ENCODE measurements around the gene ZBTB26.
A peak's percentile ranks its signal among the peaks of the same experiment; 100 is the strongest.
"Not testable (repeated sequence)": the region's sequence is repeated elsewhere in the genome, so short reads cannot be mapped to it uniquely, and the experiment has no call there.

ZBTB26 gene

GRCh38 chr9:122912671-122912963 lies 18.7 kb downstream of the ZBTB26 start:
- no peak overlapping the region for H2BK5ac ChIP-seq (ENCODE audit: low read depth, low read length, poor library complexity, severe bottlenecking)
- H3K27me3 ChIP-seq (ENCODE audit: control insufficient read depth in 1 of 2, insufficient read depth in 1 of 2, low read length in 2 of 2) = no peaks in the 10 kb centered on the region
- no peaks in the 10 kb centered on the region for H3K9me3 ChIP-seq (ENCODE audit: control insufficient read depth, low read length)
- peak overlapping the region in 1 of 2 experiments; percentile 85 for H3K18ac ChIP-seq (ENCODE audit: low read depth in 1 of 2, low read length in 2 of 2)
- no peak overlapping the region for H3K23ac ChIP-seq (ENCODE audit: low read length in 2 of 2)
- no peak overlapping the region for H2AK5ac ChIP-seq (ENCODE audit: low read length, severe bottlenecking)
- no peak overlapping the region for H2BK15ac ChIP-seq (ENCODE audit: low read depth, poor library complexity, severe bottlenecking)
- peak overlapping the region; percentile 70 to 92 for H3K4me3 ChIP-seq (ENCODE audit: insufficient read depth in 1 of 2, low read depth in 1 of 2, low read length in 2 of 2)
- H2BK120ac ChIP-seq (ENCODE audit: low read depth, low read length) = no peak overlapping the region
- H3K4me1 ChIP-seq (ENCODE audit: control insufficient read depth, insufficient read depth, low read depth, low read length) = no peaks in the 10 kb centered on the region
- peak overlapping the region; percentile 86 for H3K27ac ChIP-seq (ENCODE audit: low read length, poor library complexity, severe bottlenecking)
- H4K91ac ChIP-seq (ENCODE audit: low read length) = peak overlapping the region; percentile 88
- H3K36me3 ChIP-seq (ENCODE audit: control insufficient read depth in 1 of 2, insufficient read depth in 2 of 2, low read depth in 1 of 2, low read length in 2 of 2) = peaks cover 4 to 32% of the 10 kb centered on the region in 2 experiments
- 13% methylated on average over 9 of the region's 9 CpGs for WGBS
- H3K4ac ChIP-seq (ENCODE audit: low read depth in 1 of 2, low read length in 2 of 2) = peak overlapping the region in 1 of 2 experiments; percentile 8
- H3K79me1 ChIP-seq (replicated peaks; ENCODE audit: low read length, poor library complexity, severe bottlenecking) = peaks cover 14% of the 10 kb centered on the region
- no peak overlapping the region for H2BK12ac ChIP-seq (ENCODE audit: low read length in 2 of 2)
- H3K9ac ChIP-seq (ENCODE audit: low read length) = peak overlapping the region; percentile 91
- DNase-seq = no peak
- H2AFZ ChIP-seq (ENCODE audit: low read depth, low read length) = no peak overlapping the region
- H3K4me2 ChIP-seq (ENCODE audit: low read length, poor library complexity, severe bottlenecking) = peak overlapping the region; percentile 73
- H4K8ac ChIP-seq (ENCODE audit: low read length) = peak overlapping the region; percentile 98
- no peak overlapping the region for H3K14ac ChIP-seq (ENCODE audit: low read length in 2 of 2)

GRCh38 chr9:122906122-122906521 lies 25.2 kb downstream of the ZBTB26 start:
- not testable (repeated sequence) for H3K27ac ChIP-seq (ENCODE audit: low read length, poor library complexity, severe bottlenecking); H4K91ac ChIP-seq (ENCODE audit: low read length); H3K4me2 ChIP-seq (ENCODE audit: low read length, poor library complexity, severe bottlenecking); H3K14ac ChIP-seq (ENCODE audit: low read length in 2 of 2); H2AFZ ChIP-seq (ENCODE audit: low read depth, low read length); H2AK5ac ChIP-seq (ENCODE audit: low read length, severe bottlenecking); H3K79me1 ChIP-seq (replicated peaks; ENCODE audit: low read length, poor library complexity, severe bottlenecking); H3K9me3 ChIP-seq (ENCODE audit: control insufficient read depth, low read length); H4K8ac ChIP-seq (ENCODE audit: low read length); H2BK5ac ChIP-seq (ENCODE audit: low read depth, low read length, poor library complexity, severe bottlenecking); H2BK15ac ChIP-seq (ENCODE audit: low read depth, poor library complexity, severe bottlenecking); H3K4ac ChIP-seq (ENCODE audit: low read depth in 1 of 2, low read length in 2 of 2); H3K4me1 ChIP-seq (ENCODE audit: control insufficient read depth, insufficient read depth, low read depth, low read length); H3K4me3 ChIP-seq (ENCODE audit: insufficient read depth in 1 of 2, low read depth in 1 of 2, low read length in 2 of 2); H2BK12ac ChIP-seq (ENCODE audit: low read length in 2 of 2); DNase-seq; H2BK120ac ChIP-seq (ENCODE audit: low read depth, low read length); H3K27me3 ChIP-seq (ENCODE audit: control insufficient read depth in 1 of 2, insufficient read depth in 1 of 2, low read length in 2 of 2); H3K18ac ChIP-seq (ENCODE audit: low read depth in 1 of 2, low read length in 2 of 2); H3K23ac ChIP-seq (ENCODE audit: low read length in 2 of 2)
- Histone ChIP-seq H3K36me3 (ENCODE audit: control insufficient read depth in 1 of 2, insufficient read depth in 2 of 2, low read depth in 1 of 2, low read length in 2 of 2) (peaks cover 8 to 24% of the 10 kb centered on the region in 2 experiments), H3K9ac (ENCODE audit: low read length) (peak overlapping the region; percentile 95)
- 98% methylated on average over 16 of the region's 16 CpGs for WGBS

- peak within 1 kb of the TSS; percentile 95 for H3K9ac ChIP-seq (ENCODE audit: low read length)
- H2BK5ac ChIP-seq (ENCODE audit: low read depth, low read length, poor library complexity, severe bottlenecking) = peak within 1 kb of the TSS; percentile 88
- H4K8ac ChIP-seq (ENCODE audit: low read length) = peak within 1 kb of the TSS; percentile 88
- peak within 1 kb of the TSS; percentile 46 for H2AFZ ChIP-seq (ENCODE audit: low read depth, low read length)
- H3K9me3 ChIP-seq (ENCODE audit: control insufficient read depth, low read length) = no peaks in the 10 kb centered on the region
- H3K4me2 ChIP-seq (ENCODE audit: low read length, poor library complexity, severe bottlenecking) = peak within 1 kb of the TSS; percentile 70
- peak within 1 kb of the TSS in 1 of 2 experiments; percentile 14 for H3K23ac ChIP-seq (ENCODE audit: low read length in 2 of 2)
- DNase-seq = peak; percentile 100
- peak within 1 kb of the TSS; percentile 60 for H2AK5ac ChIP-seq (ENCODE audit: low read length, severe bottlenecking)
- peaks cover 3 to 13% of the 10 kb centered on the region in 2 experiments for H3K36me3 ChIP-seq (ENCODE audit: control insufficient read depth in 1 of 2, insufficient read depth in 2 of 2, low read depth in 1 of 2, low read length in 2 of 2)
- peak within 1 kb of the TSS; percentile 81 to 91 for H3K4me3 ChIP-seq (ENCODE audit: insufficient read depth in 1 of 2, low read depth in 1 of 2, low read length in 2 of 2)
- H2BK12ac ChIP-seq (ENCODE audit: low read length in 2 of 2) = no peak within 1 kb of the TSS
- H3K14ac ChIP-seq (ENCODE audit: low read length in 2 of 2) = peak within 1 kb of the TSS; percentile 35 to 94
- peaks cover 5% of the 10 kb centered on the region for H3K79me1 ChIP-seq (replicated peaks; ENCODE audit: low read length, poor library complexity, severe bottlenecking)
- H4K91ac ChIP-seq (ENCODE audit: low read length) = peak within 1 kb of the TSS; percentile 78
- H3K18ac ChIP-seq (ENCODE audit: low read depth in 1 of 2, low read length in 2 of 2) = peak within 1 kb of the TSS; percentile 92 to 93
- H3K4me1 ChIP-seq (ENCODE audit: control insufficient read depth, insufficient read depth, low read depth, low read length) = peaks cover 5% of the 10 kb centered on the region
- peak within 1 kb of the TSS; percentile 93 for H3K27ac ChIP-seq (ENCODE audit: low read length, poor library complexity, severe bottlenecking)
- peak within 1 kb of the TSS; percentile 21 to 99 for H3K4ac ChIP-seq (ENCODE audit: low read depth in 1 of 2, low read length in 2 of 2)
- under 1% methylated on average over 47 of the region's 77 CpGs for WGBS
- peak within 1 kb of the TSS; percentile 78 for H2BK120ac ChIP-seq (ENCODE audit: low read depth, low read length)
- H2BK15ac ChIP-seq (ENCODE audit: low read depth, poor library complexity, severe bottlenecking) = peak within 1 kb of the TSS; percentile 84
- no peaks in the 10 kb centered on the region for H3K27me3 ChIP-seq (ENCODE audit: control insufficient read depth in 1 of 2, insufficient read depth in 1 of 2, low read length in 2 of 2)
Observed at GRCh38 chr9:122904823-122905710, 26.2 kb downstream of the ZBTB26 start, which contains the start of gene RC3H2. TSS of gene RC3H2 (minus strand) at chr9:122905359. CDS start at chr9:122897509, 7,850 bp downstream.

- peak overlapping the region; percentile 92 to 93 for H3K18ac ChIP-seq (ENCODE audit: low read depth in 1 of 2, low read length in 2 of 2)
- H4K91ac ChIP-seq (ENCODE audit: low read length) = peak overlapping the region; percentile 78
- H2BK15ac ChIP-seq (ENCODE audit: low read depth, poor library complexity, severe bottlenecking) = peak overlapping the region; percentile 84
- peaks cover 5% of the 10 kb centered on the region for H3K4me1 ChIP-seq (ENCODE audit: control insufficient read depth, insufficient read depth, low read depth, low read length)
- DNase-seq = peak; percentile 66
- no peaks in the 10 kb centered on the region for H3K9me3 ChIP-seq (ENCODE audit: control insufficient read depth, low read length)
- H3K79me1 ChIP-seq (replicated peaks; ENCODE audit: low read length, poor library complexity, severe bottlenecking) = peaks cover 3% of the 10 kb centered on the region
- WGBS = 0% methylated on average over 4 of the region's 8 CpGs
- peaks cover 3 to 9% of the 10 kb centered on the region in 2 experiments for H3K36me3 ChIP-seq (ENCODE audit: control insufficient read depth in 1 of 2, insufficient read depth in 2 of 2, low read depth in 1 of 2, low read length in 2 of 2)
- H2BK12ac ChIP-seq (ENCODE audit: low read length in 2 of 2) = no peak overlapping the region
- H3K4me3 ChIP-seq (ENCODE audit: insufficient read depth in 1 of 2, low read depth in 1 of 2, low read length in 2 of 2) = peak overlapping the region; percentile 81 to 91
- H3K4ac ChIP-seq (ENCODE audit: low read depth in 1 of 2, low read length in 2 of 2) = peak overlapping the region; percentile 21 to 99
- no peaks in the 10 kb centered on the region for H3K27me3 ChIP-seq (ENCODE audit: control insufficient read depth in 1 of 2, insufficient read depth in 1 of 2, low read length in 2 of 2)
- peak overlapping the region in 1 of 2 experiments; percentile 14 for H3K23ac ChIP-seq (ENCODE audit: low read length in 2 of 2)
- H3K4me2 ChIP-seq (ENCODE audit: low read length, poor library complexity, severe bottlenecking) = peak overlapping the region; percentile 17
- H3K14ac ChIP-seq (ENCODE audit: low read length in 2 of 2) = no peak overlapping the region
- no peak overlapping the region for H2AFZ ChIP-seq (ENCODE audit: low read depth, low read length)
- peak overlapping the region; percentile 88 for H2BK5ac ChIP-seq (ENCODE audit: low read depth, low read length, poor library complexity, severe bottlenecking)
- peak overlapping the region; percentile 85 for H3K27ac ChIP-seq (ENCODE audit: low read length, poor library complexity, severe bottlenecking)
- peak overlapping the region; percentile 95 for H3K9ac ChIP-seq (ENCODE audit: low read length)
- H2AK5ac ChIP-seq (ENCODE audit: low read length, severe bottlenecking) = peak overlapping the region; percentile 60
- H4K8ac ChIP-seq (ENCODE audit: low read length) = peak overlapping the region; percentile 81
- peak overlapping the region; percentile 78 for H2BK120ac ChIP-seq (ENCODE audit: low read depth, low read length)
Observed at GRCh38 chr9:122904466-122904822, 26.9 kb downstream of the ZBTB26 start.
